Muscle layer of colon (tissue), 2 donors: ENCODE results near the gene ITGBL1.
"Not testable (repeated sequence)": the region's sequence is repeated elsewhere in the genome, so short reads cannot be mapped to it uniquely, and the experiment has no call there.

ENCODE experiments used
- H3K27ac ChIP-seq: one replicate; pipeline ENCODE4 v1.7.0; 2013; ENCODE audit warnings: low read depth, mild to moderate bottlenecking, low read length, moderate library complexity
- H3K27me3 ChIP-seq, 2 donors: one replicate each; pipeline ENCODE4 v1.7.0; 2013; ENCODE audit warnings: low read length in 2 of 2, mild to moderate bottlenecking in 2 of 2; ENCODE audit not compliant: insufficient read depth in 2 of 2, control insufficient read depth in 1 of 2
- H3K36me3 ChIP-seq: one replicate; pipeline ENCODE4 v1.7.0; 2013; ENCODE audit warnings: mild to moderate bottlenecking, low read length; ENCODE audit not compliant: insufficient read depth
- H3K4me1 ChIP-seq: one replicate; pipeline ENCODE4 v1.7.0; 2013; ENCODE audit warnings: mild to moderate bottlenecking, low read length; ENCODE audit not compliant: insufficient read depth
- H3K4me3 ChIP-seq, 2 donors: one replicate each; pipeline ENCODE4 v1.7.0; 2013; ENCODE audit warnings: low read length in 2 of 2, low read depth in 1 of 2, mild to moderate bottlenecking in 1 of 2, moderate library complexity in 1 of 2
- H3K9ac ChIP-seq: one replicate; pipeline ENCODE4 v1.7.0; 2013; ENCODE audit warnings: low read length
- H3K9me3 ChIP-seq: one replicate; pipeline ENCODE4 v1.7.0; 2013; ENCODE audit warnings: mild to moderate bottlenecking, low read length
- donor health status: abdominal sarcoma.
- donor health status: Adenocarcinoma of cecum.

ITGBL1 gene

DNA sequence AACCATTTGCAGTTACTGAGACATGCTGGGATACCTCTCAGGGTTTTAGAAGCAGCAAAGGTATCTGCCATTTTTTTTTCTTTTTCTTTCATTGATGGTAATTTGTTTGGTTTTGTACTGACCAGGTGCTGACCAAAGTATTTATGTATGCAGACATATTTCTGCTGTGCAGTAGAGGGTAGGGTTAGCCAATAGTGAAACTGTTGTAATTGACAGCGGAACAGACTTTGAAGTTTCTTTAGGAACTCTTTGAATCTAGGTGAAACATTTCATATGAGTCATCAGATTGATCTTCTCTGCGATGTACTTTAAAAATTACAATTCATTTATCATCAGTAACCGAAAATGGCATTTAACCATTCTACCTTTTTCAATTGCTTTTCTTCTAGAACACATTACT is 63.0 kb downstream of the ITGBL1 start:
- no peaks in the 10 kb centered on the region for H3K4me1 ChIP-seq
- H3K27ac ChIP-seq, result no peak overlapping the region
- no peak overlapping the region for H3K4me3 ChIP-seq
- H3K9me3 ChIP-seq, result no peaks in the 10 kb centered on the region
- no peaks in the 10 kb centered on the region for H3K27me3 ChIP-seq
- no peaks in the 10 kb centered on the region for H3K36me3 ChIP-seq
- no peak overlapping the region for H3K9ac ChIP-seq

DNA sequence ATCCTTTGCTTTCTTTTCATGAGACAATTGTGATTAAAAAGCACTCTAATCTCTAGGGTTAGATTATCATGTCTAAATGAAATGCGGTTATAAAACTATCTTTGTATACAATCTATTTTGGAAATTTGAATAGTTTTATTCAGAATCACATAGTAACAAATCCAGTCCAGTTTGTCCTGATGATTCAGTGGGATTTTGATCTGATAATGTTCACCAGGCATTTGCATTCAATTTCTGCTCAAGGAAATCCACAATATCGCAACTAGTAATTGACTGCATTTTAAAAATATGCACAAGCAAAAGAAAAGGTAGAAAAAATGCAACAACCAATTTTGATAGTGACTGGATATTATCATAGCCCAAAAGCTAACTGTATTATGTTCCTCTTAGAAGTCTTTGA is 63.8 kb downstream of the ITGBL1 start:
- Histone ChIP-seq H3K27me3 (no peaks in the 10 kb centered on the region), H3K4me3 (no peak overlapping the region), H3K27ac (no peak overlapping the region), H3K36me3 (no peaks in the 10 kb centered on the region), H3K4me1 (no peaks in the 10 kb centered on the region), H3K9ac (no peak overlapping the region), H3K9me3 (no peaks in the 10 kb centered on the region)

DNA sequence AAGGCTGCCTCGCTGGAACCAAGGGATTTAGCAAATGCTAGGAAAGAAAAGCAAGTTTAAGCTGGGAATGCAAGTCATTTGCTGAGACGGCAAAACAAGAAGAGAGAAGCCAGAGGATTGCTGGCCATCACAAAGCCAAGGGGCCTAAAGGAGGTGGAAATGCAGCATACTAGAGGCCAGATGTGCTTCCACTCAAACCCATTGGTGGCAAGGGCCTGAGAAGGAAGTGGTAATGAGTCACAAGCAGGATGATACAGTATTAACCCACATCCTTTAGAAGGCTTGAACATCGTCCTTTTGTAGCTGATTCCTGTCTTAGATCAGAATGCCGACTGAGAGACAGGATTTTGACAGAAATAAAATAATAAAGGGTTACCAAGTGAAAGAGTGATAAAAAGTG is 68.2 kb downstream of the ITGBL1 start:
- H3K27me3 ChIP-seq, result no peaks in the 10 kb centered on the region
- no peaks in the 10 kb centered on the region for H3K9me3 ChIP-seq
- H3K27ac ChIP-seq, result no peak overlapping the region
- H3K4me1 ChIP-seq, result no peaks in the 10 kb centered on the region
- H3K9ac ChIP-seq, result no peak overlapping the region
- H3K36me3 ChIP-seq, result no peaks in the 10 kb centered on the region
- H3K4me3 ChIP-seq, result no peak overlapping the region

DNA sequence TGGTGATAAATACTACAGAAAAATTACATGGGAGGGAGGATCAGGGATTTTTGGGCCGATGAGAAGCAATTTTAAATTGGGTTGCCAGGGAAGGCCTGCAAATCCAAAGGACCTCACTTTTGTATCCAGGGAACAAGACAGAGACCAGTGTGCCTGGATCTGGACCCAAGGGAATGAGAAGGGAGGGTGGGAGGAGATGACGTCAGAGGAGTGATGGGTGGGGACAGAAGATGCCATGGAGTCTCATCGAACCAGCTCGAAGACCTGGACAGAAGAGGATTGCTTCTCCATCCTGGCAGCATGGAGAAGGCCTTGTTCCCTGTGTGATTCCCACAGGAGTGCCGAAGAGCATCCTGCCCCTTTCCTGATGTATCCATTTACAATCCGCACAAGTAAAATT is 68.9 kb downstream of the ITGBL1 start:
- Histone ChIP-seq H3K9me3 (no peaks in the 10 kb centered on the region), H3K4me3 (no peak overlapping the region), H3K4me1 (no peaks in the 10 kb centered on the region), H3K27me3 (no peaks in the 10 kb centered on the region), H3K9ac (no peak overlapping the region), H3K36me3 (no peaks in the 10 kb centered on the region), H3K27ac (no peak overlapping the region)

DNA sequence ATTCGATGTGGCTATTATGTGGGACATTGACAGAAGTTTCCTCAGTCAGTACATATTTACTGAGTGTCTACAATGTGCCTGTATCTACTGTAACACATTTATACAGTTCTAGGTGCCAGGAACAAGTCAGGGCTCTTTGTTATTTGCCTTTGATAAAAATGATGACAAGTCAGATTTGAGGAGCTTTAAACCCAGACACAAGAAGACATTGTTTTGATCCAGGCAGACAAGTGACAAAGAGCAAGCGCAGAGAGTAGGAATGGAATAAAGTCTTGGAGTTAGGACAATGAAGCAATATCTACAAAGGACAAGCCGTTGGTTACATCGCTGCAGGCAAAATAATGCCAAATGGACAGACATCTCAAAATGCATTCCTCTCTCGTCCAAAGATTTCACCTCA is 70.1 kb downstream of the ITGBL1 start:
- H3K9me3 ChIP-seq, result no peaks in the 10 kb centered on the region
- no peak overlapping the region for H3K27ac ChIP-seq
- H3K4me3 ChIP-seq, result no peak overlapping the region
- H3K4me1 ChIP-seq, result no peaks in the 10 kb centered on the region
- no peaks in the 10 kb centered on the region for H3K36me3 ChIP-seq
- no peak overlapping the region for H3K9ac ChIP-seq
- no peaks in the 10 kb centered on the region for H3K27me3 ChIP-seq

DNA sequence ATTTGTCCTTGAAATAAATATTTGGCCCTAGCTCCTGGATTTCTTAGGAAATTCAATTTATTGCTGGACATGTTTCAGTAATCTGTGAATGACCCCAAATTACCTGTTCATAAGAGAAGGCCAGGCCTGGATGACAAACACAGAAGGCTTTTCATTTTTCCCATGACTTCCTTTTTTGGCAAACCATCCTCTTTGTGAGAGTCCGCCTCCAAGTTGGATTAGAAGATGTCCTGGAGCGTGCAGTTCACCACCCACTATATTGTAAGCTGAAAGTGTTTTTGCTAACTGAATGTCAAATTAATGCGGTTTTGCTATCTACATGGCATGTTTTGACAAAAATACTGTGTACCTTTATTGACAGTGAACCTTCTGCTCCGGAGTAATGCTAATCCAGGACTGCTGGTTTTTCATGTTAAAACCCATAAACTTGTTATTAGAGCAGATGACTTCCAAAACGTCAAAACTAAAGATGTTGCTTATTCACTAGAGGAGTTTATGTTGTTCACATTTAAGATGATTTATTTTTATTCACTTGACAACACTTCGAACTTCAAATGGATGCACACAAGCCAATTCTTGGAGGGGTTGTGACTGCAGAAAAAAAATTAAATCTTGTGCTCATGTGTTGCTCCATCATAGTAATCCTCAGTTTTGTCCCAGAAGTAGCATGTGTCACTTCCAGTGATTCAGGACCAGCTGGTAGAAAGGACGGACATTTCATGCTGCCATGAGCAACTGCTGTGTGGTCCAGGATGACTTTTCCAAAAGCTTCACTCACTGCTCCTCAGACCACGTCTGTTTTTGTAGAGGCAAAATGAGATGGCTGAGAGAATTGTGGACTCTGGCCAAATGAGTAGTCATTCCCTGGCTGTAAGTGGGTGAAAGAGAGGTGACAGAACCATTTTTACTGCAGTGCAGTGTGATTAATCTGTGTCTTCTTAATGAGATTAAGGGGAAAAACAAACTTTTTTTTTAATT is 71.0 kb downstream of the ITGBL1 start:
- Histone ChIP-seq H3K36me3 (no peaks in the 10 kb centered on the region), H3K9ac (no peak overlapping the region), H3K9me3 (no peaks in the 10 kb centered on the region), H3K4me3 (no peak overlapping the region), H3K27ac (no peak overlapping the region), H3K4me1 (no peaks in the 10 kb centered on the region), H3K27me3 (no peaks in the 10 kb centered on the region)

DNA sequence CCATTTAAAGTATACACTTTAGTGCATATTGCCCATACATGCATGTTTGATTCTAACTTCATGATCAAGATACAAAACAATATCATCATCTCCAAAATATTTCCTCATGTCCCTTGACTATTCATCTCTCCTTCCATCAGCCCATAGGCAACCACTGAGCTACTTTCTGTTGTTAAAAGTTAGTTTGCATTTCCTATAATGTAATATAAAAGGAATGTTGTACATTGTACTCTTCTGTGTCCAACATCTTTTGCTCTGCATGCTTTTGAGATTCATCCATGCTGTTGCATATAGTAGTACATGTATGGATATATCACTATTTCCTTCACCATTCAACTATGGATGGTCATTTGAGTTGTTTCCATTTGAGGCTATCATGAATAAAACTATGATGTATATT is 74.7 kb downstream of the ITGBL1 start:
- H3K27me3 ChIP-seq, result no peaks in the 10 kb centered on the region
- H3K4me1 ChIP-seq, result no peaks in the 10 kb centered on the region
- no peaks in the 10 kb centered on the region for H3K36me3 ChIP-seq

DNA sequence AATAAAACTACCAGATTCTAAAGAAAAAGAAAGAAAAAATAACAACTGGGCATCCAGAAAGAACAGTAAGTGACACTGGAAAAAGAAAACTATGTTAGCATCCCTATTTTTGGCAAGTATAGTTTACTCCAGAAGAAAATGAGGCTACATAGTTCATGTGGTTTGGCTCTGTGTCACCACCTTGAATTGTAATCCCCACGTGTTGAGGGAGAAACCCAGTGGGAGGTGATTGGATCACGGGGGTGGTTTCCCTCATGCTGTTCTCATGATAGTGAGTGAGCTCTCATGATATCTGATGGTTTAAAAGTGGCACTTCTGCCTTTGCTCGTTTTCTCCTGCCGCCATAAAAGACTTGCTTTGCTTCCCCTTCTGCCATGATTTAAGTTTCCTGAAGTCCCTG is 76.9 kb downstream of the ITGBL1 start:
- no peak overlapping the region for H3K4me3 ChIP-seq
- H3K27ac ChIP-seq, result no peak overlapping the region
- no peaks in the 10 kb centered on the region for H3K27me3 ChIP-seq
- no peaks in the 10 kb centered on the region for H3K9me3 ChIP-seq
- H3K9ac ChIP-seq, result no peak overlapping the region
- H3K4me1 ChIP-seq, result no peaks in the 10 kb centered on the region
- H3K36me3 ChIP-seq, result no peaks in the 10 kb centered on the region

More for the DNA sequence above, 74.7 kb downstream of the ITGBL1 start:
- Histone ChIP-seq H3K9me3 (no peaks in the 10 kb centered on the region), H3K27ac (no peak overlapping the region), H3K4me3 (no peak overlapping the region), H3K9ac (no peak overlapping the region)

DNA sequence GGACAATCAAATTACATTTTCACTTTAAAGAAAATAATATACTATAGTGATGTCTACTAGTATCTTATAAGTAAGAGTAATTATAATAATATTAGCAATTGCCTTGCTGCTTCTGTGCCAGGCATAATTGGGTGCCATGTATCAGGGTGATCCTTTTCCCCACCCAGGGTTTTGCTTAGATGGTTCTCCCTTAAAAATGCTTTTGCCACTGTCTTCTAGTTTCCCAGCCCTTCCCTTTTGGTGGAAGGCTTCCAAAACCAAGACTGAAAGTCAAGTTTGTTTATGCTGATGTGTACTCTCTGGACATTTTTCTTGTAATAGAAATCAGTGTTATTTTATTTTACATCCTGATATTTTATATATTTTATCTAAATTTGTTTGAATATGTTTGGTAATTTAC is 77.8 kb downstream of the ITGBL1 start:
- H3K4me1 ChIP-seq, result no peaks in the 10 kb centered on the region

DNA sequence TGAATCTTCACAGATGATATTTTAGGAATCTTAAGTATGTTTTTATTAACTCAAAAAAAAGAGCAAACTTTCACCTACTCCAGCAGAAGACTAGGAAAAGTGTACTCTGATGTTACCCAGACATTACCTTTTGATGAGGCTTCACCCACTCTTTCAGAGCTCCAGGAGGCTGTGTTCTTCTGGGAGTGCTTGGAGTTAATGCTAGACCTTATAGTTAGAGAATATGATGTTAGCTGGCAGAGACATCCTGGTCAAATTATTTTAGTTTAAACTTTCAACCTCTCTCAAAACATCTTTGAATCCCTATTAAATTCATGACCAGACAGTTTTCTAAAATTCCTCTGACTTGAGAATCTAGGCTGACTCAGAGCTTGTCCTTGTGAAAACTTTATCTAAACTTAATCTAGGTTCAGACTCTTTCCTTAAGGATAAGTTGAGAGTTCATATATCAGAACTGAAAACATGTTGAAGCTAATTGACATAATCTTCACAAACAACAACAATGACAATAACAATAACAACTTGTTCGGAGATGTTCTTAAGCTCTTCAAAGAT is 82.8 kb downstream of the ITGBL1 start:
- no peaks in the 10 kb centered on the region for H3K4me1 ChIP-seq
- H3K4me3 ChIP-seq, result no peak overlapping the region
- H3K27ac ChIP-seq, result no peak overlapping the region
- H3K36me3 ChIP-seq, result no peaks in the 10 kb centered on the region
- no peak overlapping the region for H3K9ac ChIP-seq
- no peaks in the 10 kb centered on the region for H3K27me3 ChIP-seq
- H3K9me3 ChIP-seq, result no peaks in the 10 kb centered on the region

More for the DNA sequence above, 77.8 kb downstream of the ITGBL1 start:
- H3K9ac ChIP-seq, result no peak overlapping the region
- H3K9me3 ChIP-seq, result no peaks in the 10 kb centered on the region
- H3K36me3 ChIP-seq, result no peaks in the 10 kb centered on the region
- no peak overlapping the region for H3K27ac ChIP-seq
- H3K27me3 ChIP-seq, result no peaks in the 10 kb centered on the region
- H3K4me3 ChIP-seq, result no peak overlapping the region

DNA sequence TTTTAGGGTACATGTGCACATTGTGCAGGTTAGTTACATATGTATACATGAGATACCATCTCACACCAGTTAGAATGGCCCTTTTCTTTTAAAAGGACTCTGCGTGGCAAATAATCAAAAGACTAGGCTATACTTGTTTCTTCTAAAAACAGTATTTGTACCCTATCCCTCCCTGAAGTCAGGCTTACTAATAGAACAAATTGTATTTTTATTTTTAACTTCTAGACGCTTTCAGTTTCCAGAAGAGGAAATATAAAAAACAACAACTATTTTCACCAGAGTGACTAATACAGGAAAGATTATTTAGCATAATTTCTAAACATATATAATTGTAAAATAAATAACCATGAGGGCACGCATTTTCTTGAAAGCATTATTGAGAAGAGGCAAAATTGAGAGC is 83.6 kb downstream of the ITGBL1 start:
- Histone ChIP-seq H3K9ac (no peak overlapping the region), H3K27ac (no peak overlapping the region), H3K36me3 (no peaks in the 10 kb centered on the region), H3K4me3 (no peak overlapping the region), H3K9me3 (no peaks in the 10 kb centered on the region), H3K4me1 (no peaks in the 10 kb centered on the region), H3K27me3 (no peaks in the 10 kb centered on the region)

DNA sequence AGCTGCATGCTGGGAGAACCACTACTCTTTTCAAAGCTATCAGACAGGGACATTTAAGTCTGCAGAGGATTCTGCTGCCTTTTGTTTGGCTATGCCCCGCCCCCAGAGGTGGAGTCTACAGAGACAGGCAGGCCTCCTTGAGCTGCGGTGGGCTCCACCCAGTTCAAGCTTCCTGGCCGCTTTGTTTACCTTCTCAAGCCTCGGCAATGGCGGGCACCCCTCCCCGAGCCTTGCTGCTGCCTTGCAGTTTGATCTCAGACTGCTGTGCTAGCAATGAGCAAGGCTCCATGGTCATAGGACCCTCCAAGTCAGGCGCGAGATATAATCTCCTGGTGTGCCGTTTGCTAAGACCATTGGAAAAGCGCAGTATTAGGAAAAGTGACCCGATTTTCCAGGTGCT is 92.1 kb downstream of the ITGBL1 start:
- not testable (repeated sequence) for H3K9ac ChIP-seq, H3K9me3 ChIP-seq, H3K36me3 ChIP-seq, H3K4me1 ChIP-seq, H3K27me3 ChIP-seq, H3K4me3 ChIP-seq, H3K27ac ChIP-seq
